Neutrophil (primary cell): ENCODE results near the gene MYOZ2.

Source experiments
- H3K27ac ChIP-seq: fragments of 200-600 bp; sonication (generic); 2 replicates; pipeline ENCODE4 v1.5.1; 2016; ENCODE audit warnings: mild to moderate bottlenecking, moderate library complexity
- H3K27me3 ChIP-seq: fragments of 200-600 bp; sonication (generic); 2 replicates; pipeline ENCODE4 v1.6.0; 2016; ENCODE audit warnings: mild to moderate bottlenecking
- H3K36me3 ChIP-seq: fragments of 200-600 bp; sonication (generic); 2 replicates; pipeline ENCODE4 v1.5.1; 2017
- H3K4me1 ChIP-seq, 2 experiments: fragments of 200-600 bp in 1 of 2; sonication (generic) in 1 of 2; 1 replicate in 1 of 2; 2 replicates in 1 of 2; pipeline versions ENCODE4 v1.5.1 to v1.6.1; 2013 to 2016; ENCODE audit warnings: low read depth in 1 of 2, low read length in 1 of 2, mild to moderate bottlenecking in 1 of 2, moderate library complexity in 1 of 2; ENCODE audit not compliant: control insufficient read depth in 1 of 2, insufficient read depth in 1 of 2
- H3K4me3 ChIP-seq, 2 experiments: fragments of 200-600 bp in 1 of 2; sonication (generic) in 1 of 2; 1 replicate in 1 of 2; 2 replicates in 1 of 2; pipeline ENCODE4 v1.5.1; 2013 to 2016; ENCODE audit warnings: low read depth in 1 of 2, low read length in 1 of 2, mild to moderate bottlenecking in 1 of 2, moderate library complexity in 1 of 2
- H3K9me3 ChIP-seq: fragments of 200-600 bp; sonication (generic); 2 replicates; pipeline ENCODE4 v1.5.1; 2016
- CTCF ChIP-seq: fragments of 200-600 bp; sonication (generic); IDR thresholded peaks from 2 replicates; pipeline ENCODE4 v1.5.1; 2016; ENCODE audit warnings: antibody characterized with exemption

The MYOZ2 gene

DNA sequence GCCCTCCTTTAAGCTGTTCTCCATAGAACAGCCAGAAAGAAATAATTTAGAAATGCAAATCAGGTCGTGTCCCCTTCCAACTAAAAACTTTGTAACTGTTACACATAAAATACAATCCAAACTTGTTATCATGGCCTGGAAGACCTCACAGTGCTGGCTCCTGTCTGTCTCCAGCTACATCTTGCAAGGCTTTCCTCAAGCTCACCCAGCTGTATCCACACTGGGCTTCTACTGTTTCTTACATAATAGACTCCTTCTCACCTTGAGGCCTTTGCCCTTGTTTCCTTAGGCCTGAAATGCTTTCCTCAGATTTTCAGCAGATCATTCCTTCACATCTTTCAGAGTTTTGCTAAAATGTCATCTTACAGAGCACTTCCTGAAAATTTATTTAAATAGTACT is 43.4 kb downstream of the MYOZ2 start:
- Histone ChIP-seq H3K36me3 (no peaks in the 10 kb centered on the region), H3K27ac (no peak overlapping the region), H3K9me3 (no peaks in the 10 kb centered on the region), H3K27me3 (no peaks in the 10 kb centered on the region), H3K4me3 (no peak overlapping the region), H3K4me1 (no peaks in the 10 kb centered on the region)
- TF ChIP-seq CTCF: no peak

DNA sequence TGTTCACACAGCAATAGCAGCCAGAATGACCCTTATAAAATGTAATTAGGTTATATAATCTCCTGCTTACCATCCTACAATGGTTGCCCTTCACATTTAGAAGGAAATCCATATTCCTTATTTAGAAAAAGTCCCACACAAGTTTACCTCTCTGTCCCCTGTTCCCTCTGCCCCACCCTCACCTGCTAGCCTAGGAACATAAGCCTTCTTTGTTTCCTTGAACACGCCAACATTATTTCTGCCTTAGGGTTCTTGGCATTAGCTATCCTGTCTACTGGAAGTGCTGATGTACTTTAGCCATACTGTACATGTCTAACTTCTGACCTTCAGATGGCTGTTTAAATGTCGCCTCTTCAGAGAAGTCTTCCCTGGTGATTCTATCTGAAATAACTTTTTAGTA is 48.5 kb downstream of the MYOZ2 start:
- no peaks in the 10 kb centered on the region for H3K27me3 ChIP-seq
- no peak overlapping the region for H3K4me3 ChIP-seq
- no peaks in the 10 kb centered on the region for H3K9me3 ChIP-seq
- H3K27ac ChIP-seq: no peak overlapping the region
- no peak for TF ChIP-seq CTCF
- no peaks in the 10 kb centered on the region for H3K36me3 ChIP-seq
- no peaks in the 10 kb centered on the region for H3K4me1 ChIP-seq

DNA sequence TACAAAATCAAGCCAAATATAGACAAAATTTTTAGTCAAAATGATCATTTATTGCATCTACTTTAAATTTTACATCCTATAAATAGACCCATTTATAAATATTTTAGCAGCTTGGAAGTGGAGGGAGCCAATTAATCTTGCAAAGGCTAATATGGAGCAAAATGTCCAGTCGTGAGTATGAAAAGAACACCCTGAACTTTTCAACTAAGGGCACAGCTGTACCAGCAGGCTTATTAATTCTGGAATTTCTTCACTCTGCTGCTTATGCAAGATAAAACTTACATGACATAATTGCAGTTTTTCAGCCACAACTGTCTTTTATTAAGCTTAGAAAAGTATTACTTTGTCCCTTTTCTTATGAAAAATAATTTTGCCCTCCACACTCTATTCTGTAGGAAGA is 54.0 kb downstream of the MYOZ2 start:
- no peak for TF ChIP-seq CTCF
- Histone ChIP-seq H3K4me1 (no peaks in the 10 kb centered on the region), H3K4me3 (no peak overlapping the region), H3K27ac (no peak overlapping the region), H3K9me3 (no peaks in the 10 kb centered on the region), H3K27me3 (no peaks in the 10 kb centered on the region), H3K36me3 (no peaks in the 10 kb centered on the region)

- Histone ChIP-seq H3K27ac (no peak overlapping the region), H3K4me3 (no peak overlapping the region), H3K27me3 (no peaks in the 10 kb centered on the region)
Observed at GRCh38 chr4:119190354-119190753, 54.7 kb downstream of the MYOZ2 start.

GRCh38 chr4:119191505-119191904 is 55.9 kb downstream of the MYOZ2 start:
- no peaks in the 10 kb centered on the region for H3K27me3 ChIP-seq
- no peak for TF ChIP-seq CTCF
- no peaks in the 10 kb centered on the region for H3K9me3 ChIP-seq
- no peak overlapping the region for H3K27ac ChIP-seq
- H3K4me3 ChIP-seq: no peak overlapping the region
- no peaks in the 10 kb centered on the region for H3K36me3 ChIP-seq
- no peaks in the 10 kb centered on the region for H3K4me1 ChIP-seq

More at GRCh38 chr4:119190354-119190753, 54.7 kb downstream of the MYOZ2 start:
- Histone ChIP-seq H3K36me3 (no peaks in the 10 kb centered on the region), H3K4me1 (no peaks in the 10 kb centered on the region), H3K9me3 (no peaks in the 10 kb centered on the region)
- no peak for TF ChIP-seq CTCF

DNA sequence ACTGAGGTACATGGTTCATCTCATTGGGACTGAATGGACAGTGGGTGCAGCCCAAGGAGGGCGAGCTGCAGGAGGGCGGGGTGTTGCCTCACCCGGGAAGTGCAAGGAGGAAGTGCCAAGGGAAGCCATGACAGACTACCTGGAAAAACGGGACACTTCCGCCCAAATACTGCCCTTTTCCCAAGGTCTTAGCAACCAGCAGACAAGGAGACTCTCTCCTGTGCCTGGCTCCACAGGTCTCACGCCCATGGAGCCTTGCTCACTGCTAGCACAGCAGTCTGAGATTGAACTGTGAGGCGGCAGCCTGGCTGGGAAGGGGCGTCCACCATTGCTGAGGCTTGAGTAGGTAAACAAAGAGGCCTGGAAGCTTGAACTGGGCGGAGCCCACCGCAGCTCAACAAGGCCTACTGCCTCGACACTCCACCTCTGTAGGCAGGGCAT is 62.2 kb downstream of the MYOZ2 start:
- no peak for TF ChIP-seq CTCF
- no peak overlapping the region for H3K27ac ChIP-seq
- no peaks in the 10 kb centered on the region for H3K36me3 ChIP-seq
- H3K4me3 ChIP-seq: no peak overlapping the region
- no peaks in the 10 kb centered on the region for H3K9me3 ChIP-seq
- no peaks in the 10 kb centered on the region for H3K27me3 ChIP-seq
- no peaks in the 10 kb centered on the region for H3K4me1 ChIP-seq
